HG03442 (cell line): ENCODE measurements around the gene HSPB1.
"Not testable (repeated sequence)": the region's sequence is repeated elsewhere in the genome, so short reads cannot be mapped to it uniquely, and the experiment has no call there.

Experiments used
- ATAC-seq: cut with Tn5 transposase; IDR thresholded peaks from one replicate; pipeline ENCODE4 v1.9.1; 2021; ENCODE audit warnings: mild to moderate bottlenecking, moderate library complexity; ENCODE audit not compliant: unreplicated experiment

The HSPB1 gene

DNA sequence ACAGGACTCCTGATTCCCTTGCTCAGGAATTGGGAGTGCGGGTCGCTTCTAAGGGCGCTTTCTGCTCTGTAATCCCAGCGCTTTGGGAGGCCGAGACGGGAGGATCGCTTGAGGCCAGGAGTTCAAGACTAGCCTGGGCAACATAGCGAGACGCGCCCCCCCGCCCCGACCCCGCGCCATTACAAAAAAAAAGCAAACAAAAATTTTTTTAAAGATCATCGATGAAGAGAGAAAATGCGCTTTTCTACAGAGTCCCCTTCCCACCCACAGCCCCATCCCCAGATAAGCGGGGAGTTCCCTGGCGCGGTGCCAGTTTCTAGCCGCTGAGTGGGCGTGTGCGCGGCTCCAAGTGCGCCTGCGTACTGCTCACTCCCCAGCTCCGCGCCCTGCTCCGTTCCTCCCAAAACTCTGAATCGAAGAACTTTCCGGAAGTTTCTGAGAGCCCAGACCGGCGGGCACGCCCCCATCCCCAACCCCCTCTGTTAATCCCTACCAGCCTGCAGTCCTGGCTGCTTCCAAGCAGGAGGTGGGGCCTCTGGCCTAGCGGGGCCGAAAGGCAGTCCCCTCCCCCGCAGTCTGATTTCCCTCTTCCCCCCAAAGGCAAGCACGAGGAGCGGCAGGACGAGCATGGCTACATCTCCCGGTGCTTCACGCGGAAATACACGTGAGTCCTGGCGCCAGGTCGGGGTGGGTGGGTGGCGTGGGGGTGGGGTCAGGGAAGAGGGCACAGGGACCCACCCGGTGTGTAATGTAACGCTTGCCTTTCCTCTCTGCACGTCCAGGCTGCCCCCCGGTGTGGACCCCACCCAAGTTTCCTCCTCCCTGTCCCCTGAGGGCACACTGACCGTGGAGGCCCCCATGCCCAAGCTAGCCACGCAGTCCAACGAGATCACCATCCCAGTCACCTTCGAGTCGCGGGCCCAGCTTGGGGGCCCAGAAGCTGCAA is 1.0 kb downstream of the HSPB1 start:
- peak; percentile 48 for ATAC-seq

DNA sequence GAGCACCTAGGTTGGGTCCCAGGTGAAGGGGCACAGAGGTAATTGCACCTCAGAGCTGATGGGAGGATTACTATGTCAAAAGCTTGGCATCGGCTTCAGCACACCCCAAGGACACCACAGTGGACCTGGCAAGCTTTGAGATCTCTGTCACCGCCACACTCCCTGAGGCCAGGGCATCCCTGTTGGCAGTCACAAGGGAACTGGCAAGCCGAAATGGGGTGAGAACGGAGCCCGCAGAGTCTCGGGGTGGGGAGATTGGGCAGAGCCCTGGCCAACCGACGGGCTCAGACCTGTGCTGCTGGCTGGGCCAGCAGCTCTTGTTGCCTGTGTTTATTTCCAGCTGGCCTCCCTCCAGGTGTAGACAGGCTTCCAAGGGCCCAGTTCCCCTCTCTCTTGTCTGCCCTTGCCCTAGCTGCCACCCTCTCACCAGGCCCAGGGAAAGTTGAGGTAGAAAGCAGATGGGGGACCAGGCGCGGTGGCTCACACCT is 2.5 kb downstream of the HSPB1 start:
- no peak for ATAC-seq

DNA sequence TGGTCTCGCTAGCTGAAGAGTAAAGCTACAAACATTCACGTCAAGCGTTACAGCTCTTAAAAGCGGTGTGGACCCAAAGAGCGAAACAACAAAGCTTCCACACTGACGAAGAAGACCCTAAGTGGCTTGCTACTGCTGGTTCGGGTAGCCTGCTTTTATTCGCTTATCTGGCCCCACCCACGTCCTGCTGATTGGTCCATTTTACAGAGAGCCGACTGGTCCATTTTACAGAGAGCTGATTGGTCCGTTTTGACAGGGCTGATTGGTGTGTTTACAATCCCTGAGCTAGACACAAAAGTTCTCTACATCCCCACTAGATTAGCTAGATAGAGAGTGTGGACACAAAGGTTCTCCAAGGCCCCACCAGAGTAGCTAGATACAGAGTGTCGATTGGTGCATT is 6.4 kb downstream of the HSPB1 start:
- ATAC-seq, result not testable (repeated sequence)

DNA sequence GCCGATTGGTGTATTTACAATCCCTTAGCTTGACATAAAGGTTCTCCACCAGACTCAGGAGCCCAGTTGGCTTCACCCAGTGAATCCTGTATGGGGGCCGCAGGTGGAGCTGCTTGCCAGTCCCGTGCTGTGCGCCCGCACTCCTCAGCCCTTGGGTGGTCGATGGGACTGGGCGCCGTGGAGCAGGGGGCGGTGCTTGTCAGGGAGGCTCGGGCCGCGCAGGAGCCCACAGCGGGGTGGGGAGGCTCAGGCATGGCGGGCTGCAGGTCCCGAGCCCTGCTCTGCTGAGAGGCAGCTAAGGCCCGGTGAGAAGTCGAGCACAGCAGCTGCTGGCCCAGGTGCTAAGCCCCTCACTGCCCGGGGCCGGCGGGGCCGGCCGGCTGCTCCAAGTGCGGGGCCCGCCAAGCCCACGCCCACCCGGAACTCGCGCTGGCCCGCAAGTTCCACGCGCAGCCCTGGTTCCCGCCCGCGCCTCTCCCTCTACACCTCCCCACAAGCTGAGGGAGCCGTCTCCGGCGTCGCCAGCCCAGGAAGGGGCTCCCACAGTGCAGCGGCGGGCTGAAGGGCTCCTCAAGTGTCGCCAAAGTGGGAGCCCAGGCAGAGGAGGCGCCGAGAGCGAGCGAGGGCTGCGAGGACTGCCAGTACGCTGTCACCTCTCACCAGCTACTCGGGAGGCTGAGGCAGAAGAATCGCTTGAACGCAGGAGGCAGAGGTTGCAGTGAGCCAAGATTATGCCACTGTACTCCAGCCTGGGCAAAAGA is 7.0 kb downstream of the HSPB1 start:
- not testable (repeated sequence) for ATAC-seq

DNA sequence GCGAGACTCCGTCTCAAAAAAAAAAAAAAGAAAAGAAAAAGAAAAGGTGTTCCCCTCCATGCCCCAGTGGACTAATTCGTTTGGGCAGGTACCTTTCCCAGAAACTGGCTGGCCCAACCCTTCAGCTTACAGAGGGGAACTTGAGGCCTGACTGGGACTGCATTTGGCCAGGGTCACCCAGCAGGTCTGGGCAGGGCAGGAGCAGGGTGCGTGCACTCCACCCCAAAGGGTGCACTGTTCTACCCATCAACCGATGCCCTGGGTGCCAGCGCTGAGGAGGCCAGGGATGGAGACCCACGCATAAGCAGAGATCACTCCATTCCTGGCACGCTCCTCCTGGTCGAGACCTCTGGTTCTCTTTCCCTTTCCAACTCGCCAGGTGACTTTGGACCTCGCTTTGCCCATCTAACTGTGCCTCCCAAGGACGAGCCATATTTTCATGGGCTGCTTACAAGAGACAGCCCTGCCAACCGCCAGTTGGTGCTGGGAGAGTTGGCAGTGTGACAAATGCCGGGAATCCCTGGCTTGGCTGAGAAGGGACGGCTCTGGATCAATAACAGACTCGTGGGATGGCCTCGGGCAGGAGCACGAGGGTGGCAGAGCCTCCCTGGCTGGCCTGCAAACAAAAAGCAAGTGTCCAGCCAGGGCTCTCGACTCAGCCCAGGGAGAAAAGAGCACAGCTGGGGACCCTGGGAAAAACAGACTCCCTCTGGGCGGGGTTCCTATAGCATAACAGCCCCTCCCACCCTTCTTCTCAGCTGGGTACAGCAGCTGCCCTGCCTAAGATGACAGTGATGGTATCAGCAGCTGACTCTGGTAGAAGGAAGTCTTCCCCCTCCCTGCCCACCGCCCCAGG is 7.9 kb downstream of the HSPB1 start:
- no peak for ATAC-seq

DNA sequence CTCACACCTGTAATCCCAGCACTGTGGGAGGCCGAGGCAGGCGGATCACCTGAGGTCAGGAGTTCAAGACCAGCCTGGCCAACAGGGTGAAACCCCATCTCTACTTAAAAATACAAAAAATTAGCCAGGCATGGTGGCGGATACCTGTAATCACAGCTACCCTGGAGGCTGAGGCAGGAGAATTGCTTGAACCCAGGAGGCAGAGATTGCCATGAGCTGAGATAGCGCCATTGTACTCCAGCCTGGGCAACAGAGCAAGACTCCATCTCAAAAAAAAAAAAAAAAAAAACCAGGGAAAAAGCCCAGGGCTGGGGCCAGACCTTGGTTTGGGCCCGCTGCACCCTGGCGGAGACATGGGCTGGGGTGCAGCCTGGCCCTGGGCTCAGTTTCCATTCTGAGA is 9.4 kb downstream of the HSPB1 start:
- not testable (repeated sequence) for ATAC-seq

DNA sequence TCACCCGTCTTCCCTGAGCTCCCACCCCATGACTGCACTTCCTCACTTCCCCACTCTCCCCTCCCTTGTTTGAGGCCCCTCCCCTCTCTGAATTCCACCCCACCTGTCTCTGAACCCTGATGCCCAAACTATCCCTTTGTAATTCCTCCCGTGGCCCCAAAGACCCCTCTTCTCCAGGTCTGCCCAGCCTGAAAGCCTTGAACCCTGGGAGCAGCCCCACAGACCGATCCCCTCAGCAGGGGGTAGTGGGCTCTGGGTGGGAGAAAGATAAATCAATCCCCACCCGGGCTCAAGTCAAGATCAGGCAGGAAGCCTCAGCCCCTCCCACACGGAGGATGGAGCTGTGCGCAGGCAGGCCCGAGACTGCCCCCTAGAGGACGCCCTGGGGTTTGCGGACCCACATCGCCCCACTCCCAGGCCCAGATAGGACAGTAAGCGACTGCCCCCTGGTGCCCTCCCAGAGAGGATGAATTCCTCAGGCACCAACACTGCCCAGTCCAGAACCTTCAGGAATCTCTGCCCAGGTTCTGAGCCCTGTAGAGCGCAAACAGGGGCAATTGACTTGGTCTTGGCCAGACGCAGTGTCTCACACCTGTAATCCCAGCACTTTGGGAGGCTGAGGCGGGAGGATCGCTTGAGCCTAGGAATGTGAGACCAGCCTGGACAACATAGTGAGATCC is 11.7 kb downstream of the HSPB1 start:
- peak; percentile 27 for ATAC-seq

DNA sequence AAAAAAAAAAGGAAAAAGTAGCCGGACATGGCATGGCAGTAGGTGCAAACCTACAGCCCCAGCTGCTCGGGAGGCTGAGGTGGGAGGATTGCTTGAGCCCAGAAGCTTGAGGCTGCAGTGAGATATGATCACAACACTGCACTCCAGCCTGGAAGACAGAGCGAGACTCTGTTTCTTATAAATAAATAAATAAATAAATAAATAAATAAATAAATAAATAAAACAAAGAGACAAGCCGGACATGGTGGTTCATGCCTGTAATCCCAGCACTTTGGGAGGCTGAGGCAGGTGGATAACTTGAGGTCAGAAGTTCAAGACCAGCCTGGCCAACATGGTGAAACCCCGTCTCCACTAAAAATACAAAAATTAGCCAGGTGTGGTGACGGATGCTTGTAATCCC is 12.3 kb downstream of the HSPB1 start:
- ATAC-seq, result not testable (repeated sequence)

DNA sequence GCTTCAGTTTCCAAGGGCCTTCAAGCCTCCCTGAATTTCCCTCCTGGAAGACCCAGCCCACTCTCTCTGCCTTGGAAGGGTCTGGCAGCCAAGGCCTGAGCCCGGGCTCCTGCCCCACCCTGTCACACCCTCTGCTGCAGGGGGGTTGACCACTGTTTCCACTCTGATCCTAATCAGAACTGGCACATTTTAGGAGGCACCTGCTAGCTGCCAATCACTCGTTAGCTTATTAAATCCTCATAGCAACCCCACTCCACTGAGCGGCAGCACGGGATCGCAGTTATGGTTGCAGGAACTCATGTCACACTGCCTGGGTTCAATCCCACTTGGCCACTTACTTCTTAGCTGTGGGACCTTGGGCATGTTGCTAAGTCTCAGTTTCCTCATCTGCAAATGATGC is 12.9 kb downstream of the HSPB1 start:
- ATAC-seq, result no peak

DNA sequence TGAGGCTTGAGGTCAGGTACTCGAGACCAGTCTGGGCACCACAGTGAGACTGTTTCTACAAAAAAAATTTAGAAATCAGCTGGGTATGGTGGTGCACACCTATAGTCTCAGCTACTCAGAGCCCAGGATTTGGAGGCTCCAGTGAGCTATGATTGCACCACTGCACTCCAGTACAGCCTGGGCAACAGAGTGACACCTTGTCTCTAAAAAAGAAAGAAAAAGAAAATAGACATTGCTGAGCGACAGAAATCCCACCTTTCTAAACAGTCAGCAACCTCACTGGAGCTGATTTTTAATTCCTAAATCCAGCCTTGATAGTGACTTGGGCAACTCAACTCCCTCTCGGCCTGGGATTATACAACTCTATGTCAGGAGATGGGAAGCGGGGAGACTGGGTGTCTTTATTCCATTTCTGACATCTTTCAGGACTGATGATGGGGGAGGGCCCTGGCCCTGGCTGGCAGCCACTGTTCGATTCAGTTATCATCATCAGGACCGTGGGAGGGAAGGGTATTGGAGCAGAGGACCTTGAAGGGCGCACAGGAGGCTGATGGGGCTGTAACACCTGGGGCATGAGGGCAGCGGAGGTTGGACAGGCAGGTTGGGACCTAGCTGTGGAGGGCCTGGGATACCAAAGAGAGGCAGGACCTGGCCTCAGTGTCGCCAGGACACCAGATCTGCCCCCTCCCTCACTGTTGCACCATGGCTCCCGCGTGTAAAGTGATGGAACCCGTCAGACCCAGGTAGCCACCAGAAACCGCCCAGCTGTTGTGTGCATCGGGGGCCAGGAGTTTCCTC is 14.7 kb downstream of the HSPB1 start:
- ATAC-seq, result no peak

DNA sequence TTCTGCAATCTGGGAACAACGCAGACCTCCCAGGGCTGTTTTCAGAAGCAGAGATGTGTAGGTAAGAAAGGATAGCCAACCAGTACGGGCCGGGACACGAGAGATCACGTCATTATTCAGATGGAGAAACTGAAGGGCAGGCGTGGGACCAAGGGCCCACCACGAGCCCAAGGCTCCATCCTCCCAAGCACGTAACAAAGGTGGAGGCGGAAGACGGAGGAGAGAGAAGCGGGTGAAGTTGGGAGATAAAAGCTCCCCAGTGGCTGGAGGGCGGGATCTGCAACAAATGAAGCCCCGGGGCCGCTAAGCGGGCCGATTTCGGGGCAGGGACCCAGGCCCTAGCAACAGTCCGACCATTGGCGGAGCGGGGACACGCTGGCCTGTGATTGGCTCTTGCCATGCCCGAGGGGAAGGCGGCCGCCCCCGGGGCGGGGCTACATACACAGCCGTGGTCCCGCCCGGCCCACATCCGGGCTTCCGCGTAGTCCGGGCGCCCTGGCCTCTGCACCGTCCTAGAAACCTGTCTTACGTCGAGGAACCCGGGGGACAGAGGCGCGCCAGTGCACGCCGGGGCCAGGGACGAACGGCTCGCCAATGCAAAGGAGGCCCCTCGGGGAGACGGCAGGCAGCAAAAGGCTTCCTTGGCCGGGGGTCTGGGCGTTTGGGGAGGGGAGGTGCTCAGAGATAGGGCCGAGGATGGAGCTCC is 15.5 kb downstream of the HSPB1 start:
- peak; percentile 82 for ATAC-seq

DNA sequence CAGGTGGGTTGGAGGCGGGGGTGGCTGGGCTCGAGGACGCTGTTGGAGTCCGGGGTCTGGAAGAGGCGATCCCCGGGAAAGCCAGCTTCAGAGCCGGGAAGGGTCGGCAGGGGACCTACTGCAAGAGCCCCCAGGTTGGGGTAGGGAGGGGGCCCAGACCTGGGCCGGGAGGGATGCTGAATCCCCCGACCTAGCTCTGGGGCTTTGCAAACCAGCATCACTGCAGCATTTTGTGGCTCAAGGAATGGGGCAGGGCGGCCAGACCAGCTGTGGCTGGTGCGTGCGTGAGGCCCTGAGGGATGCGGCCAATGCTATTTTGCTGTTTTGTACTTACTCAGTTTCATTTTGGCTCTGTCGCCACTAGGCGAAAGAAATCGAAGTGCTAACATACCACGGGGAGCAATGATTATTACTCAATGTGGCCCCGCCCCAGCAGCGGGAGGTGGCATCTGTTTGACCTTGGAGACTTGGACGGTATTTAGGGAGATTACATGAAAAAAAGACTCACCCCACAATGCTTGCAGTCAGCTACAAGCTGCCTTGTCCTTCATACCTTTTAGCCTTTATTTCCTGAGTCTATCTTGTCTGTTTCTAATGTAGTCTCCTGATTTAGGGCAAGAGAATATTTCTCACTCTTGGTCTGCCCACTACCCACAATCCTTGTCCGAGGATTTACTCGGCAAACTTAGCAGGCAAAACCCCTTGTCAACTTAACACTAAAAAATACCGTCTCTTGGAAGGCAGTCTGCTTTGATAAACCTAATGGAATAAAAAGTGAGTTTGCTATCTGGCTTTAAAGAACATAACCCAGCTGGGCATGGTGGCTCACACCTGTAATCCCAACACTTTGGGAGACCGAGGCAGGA is 16.2 kb downstream of the HSPB1 start:
- ATAC-seq, result peak; percentile 43

DNA sequence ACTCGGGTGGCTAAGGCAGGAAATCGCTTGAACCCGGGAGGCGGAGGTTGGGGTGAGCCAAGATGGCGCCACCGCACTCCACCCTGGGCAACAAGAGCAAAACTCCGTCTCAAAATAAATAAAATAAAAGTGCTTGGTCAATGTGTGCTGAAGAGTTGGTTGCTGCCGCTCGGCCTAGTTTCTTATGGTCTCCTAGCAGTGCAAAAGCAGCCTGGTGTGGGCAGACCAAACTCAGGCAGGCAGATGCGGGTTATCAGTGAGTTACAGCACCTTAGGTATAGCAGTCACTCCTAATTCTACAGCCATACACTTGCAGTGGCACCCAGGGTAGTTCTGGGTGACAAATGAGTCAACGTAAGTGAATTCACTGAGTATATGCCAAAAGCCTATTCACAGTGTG is 22.6 kb downstream of the HSPB1 start:
- ATAC-seq, result no peak

DNA sequence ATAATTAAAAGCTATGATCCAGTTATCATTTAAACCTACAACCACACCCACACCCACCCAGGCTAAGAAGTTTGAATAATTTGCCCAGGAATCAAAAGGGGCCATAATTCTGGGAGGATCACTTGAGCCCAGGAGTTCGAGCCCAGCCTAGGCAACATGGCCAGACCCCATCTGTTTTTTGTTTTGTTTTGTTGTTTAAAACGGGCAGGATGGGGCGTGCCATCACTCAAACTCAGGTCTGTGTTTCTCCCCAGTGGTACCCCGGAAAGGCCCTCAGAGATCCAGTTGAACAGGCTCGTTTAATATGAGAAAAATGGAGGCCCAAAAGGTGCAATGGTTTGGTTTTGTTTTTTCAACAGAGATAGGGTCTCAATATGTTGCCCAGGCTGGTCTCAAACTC is 23.3 kb downstream of the HSPB1 start:
- ATAC-seq, result no peak

DNA sequence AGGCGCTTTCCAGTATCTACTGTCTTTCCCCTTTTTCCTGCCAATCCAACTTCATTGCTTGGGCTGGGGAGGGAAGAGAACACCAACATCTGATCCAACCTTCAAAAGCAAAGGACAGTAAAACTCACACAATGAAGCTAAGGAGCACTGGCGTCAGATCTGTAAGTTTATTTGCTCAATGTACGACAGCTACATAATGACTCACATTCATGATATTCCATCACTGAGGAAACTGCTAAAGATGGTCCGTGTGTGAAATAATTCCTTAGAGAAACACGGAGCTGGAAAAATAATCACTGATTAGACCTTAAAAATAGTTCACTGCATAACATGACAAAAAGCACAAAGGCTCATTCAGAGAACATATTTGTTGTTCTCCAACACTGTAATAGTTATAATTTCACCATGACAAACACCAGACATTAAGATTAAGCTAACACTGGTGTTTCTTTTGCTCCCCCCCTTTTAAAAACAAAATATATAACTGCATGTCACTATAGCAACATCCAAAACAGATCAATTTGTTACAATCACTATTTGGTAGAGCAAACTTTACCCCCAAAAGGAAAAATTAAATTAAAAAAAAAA is 24.3 kb downstream of the HSPB1 start:
- no peak for ATAC-seq

DNA sequence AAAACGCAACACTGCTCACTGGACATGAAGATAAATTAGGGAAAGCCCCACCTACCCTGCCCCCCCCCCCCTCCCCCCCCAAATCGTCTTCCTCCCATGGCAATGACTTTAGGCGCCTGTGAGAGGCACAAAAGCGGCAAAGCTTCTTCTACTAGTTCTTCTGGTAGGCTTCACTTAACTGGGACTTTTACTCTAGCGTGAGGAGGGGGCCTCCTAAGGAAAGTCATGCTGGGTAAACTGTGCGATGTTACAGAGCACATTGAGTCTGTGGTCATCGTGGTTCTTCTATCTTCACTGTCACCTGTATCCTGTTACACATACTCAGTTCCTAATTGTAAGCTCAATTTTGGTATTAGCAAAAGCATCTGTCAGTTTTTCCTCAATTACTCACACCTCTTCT is 25.1 kb downstream of the HSPB1 start:
- ATAC-seq, result no peak

DNA sequence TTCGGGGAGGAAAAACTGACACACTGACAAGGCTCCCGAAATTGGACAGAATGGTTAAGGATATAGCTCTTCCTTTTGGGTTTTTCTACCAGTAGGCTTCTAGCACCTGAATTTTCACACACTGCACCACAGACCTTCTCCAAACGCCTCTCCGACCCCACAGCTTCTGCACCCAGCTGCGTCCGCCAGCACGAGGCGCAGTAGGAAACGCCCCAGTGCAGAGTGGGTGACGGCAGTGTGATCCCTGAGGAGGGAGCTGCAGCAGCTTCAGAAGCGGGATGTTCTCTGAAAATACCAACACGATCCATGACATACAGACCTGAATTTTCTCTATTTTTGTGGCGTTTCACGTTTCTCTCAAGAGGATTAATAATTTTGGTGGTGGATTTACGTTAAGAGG is 25.9 kb downstream of the HSPB1 start:
- ATAC-seq, result no peak

DNA sequence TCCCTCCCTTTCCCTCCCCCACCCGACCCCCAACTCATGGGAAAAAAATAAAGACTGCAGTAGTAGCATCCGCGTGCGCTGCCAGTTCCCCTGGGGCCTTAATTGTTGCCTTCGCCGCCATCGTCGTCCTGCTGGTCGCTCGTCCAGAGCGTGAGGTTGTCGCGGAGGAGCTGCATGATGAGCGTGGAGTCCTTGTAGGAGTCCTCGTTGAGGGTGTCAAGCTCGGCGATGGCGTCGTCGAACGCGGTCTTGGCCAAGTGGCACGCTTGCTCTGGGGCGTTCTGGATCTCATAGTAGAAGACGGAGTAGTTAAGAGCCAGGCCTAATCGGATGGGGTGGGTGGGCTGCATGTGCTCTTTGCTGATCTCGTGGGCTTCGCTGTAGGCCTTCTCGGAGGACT is 27.0 kb downstream of the HSPB1 start:
- ATAC-seq, result no peak
